ENCODE results near the gene COLEC11.

DNA sequence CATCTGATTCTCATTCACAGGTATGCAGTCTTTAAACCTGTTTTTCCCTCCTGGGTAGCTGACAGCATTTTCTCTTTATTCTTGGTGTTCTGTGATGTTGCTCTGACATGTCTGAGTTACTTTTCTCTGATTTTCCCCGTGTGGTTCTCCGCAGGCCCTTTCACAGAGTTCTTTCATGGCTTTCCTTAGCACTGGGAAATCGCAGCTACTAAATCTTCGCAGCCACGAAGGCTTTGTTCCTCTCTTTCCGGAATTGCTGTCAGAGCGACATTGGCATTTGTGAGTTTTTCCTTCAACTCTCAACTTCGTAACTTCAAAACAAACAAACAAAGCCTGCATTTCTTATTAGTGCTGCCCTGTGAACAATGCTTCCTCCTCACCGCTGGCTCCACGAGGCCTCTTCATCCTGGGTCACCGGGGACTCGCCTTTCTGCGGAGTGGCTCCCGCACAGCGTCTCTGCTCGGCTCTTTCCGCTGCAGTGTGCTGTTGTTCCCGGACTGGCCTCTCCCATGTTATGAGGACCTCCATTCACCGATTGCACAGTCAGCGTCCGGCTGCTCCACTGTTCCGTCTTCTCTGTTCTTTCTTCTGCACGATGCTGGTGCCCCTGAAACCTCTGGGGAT is 16.1 kb downstream of the COLEC11 start:
- TF ChIP-seq, protein P1, sequence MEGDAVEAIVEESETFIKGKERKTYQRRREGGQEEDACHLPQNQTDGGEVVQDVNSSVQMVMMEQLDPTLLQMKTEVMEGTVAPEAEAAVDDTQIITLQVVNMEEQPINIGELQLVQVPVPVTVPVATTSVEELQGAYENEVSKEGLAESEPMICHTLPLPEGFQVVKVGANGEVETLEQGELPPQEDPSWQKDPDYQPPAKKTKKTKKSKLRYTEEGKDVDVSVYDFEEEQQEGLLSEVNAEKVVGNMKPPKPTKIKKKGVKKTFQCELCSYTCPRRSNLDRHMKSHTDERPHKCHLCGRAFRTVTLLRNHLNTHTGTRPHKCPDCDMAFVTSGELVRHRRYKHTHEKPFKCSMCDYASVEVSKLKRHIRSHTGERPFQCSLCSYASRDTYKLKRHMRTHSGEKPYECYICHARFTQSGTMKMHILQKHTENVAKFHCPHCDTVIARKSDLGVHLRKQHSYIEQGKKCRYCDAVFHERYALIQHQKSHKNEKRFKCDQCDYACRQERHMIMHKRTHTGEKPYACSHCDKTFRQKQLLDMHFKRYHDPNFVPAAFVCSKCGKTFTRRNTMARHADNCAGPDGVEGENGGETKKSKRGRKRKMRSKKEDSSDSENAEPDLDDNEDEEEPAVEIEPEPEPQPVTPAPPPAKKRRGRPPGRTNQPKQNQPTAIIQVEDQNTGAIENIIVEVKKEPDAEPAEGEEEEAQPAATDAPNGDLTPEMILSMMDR (conservative IDR thresholded peaks at IDR 0.05; ENCODE audit: low read length), result no peak
- no peak for TF ChIP-seq EZH2phosphoT487 (IDR thresholded peaks at IDR 0.05; ENCODE audit: borderline replicate concordance, low read depth, low read length)

Measured in OCI-LY7 (cell line).